ENCODE results near the gene CLTCL1. TPM values are rescaled to one million over a fixed set of nuclear protein-coding genes. Genes with fewer than 3 reads are reported as not detected.

Gene CLTCL1
- total and polyA plus RNA-seq, 11 donors: 4.6 to 20.9 (median 10.2) TPM

DNA sequence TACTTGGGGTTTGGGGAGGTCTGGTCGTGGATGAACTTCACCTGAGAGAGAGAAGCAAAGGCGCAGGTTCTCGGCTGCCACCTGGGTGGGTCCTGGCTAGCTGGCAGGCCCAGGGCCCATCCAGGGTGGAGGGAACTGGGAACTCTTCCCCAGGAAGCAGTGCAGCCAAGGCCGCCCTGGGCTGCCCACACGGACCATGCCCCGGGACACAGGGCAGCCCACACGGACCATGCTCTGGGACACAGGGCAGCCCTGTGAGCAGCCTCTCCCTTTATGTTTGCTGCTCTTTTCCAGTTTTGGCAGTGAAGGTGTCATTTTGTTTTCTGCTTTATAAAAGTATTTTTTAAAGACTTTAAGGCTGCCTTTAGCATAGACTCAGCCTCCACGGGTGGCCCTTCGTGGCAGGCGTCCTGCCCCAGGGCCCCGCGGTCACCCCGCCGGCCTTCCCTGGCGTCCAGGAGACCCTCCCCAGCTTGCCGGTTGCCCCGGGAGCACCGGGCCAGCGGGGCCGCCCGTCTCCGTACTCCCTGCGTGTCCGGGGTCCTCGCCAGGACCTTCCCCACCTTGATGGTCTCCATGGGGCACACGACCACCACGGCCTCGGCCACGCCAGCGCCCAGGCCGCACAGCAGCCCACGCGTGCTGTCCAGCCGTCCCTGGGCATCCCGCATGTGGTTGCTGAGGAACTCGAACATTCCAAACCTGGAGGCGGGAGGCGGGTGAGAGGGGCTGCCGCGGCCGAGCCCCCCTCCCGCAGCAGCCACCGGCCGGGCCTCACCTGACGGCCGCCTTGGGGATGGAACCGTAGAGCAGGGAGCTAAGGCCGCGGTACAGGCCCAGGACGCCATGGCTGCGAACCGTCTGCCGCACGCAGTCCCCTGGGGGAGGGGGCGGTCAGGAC lies 114.1 kb downstream of the CLTCL1 start:
- intact Hi-C loops (cut with DNase I): loop anchor here in 3 of 10 donors (5.0 kb wide), 4 partner anchors 35 to 300 kb away; partner anchors contain the start of genes CDC45 (in 2 of the 3), UFD1 (in 2 of the 3), ESS2 (in 1 of the 3) and HIRA (in 1 of the 3)
- 37 to 57% (median 39%) methylated on average over 37 to 55 of the region's 55 CpGs for WGBS, 4 donors
- Histone ChIP-seq H3K4me1 (peaks cover 14 to 61% (median 45%) of the 10 kb centered on the region in 12 donors), H3K36me3 (no peaks in the 10 kb centered on the region), H3K27me3 (no peaks in the 10 kb centered on the region), H3K9me3 (no peaks in the 10 kb centered on the region), H3K27ac (peak overlapping the region; percentile 74 to 92 (median 86)), H3K4me3 (peak overlapping the region; percentile 77 to 99 (median 88))
- ATAC-seq: no peak
- DNase-seq: no peak
- TF ChIP-seq, protein P1, sequence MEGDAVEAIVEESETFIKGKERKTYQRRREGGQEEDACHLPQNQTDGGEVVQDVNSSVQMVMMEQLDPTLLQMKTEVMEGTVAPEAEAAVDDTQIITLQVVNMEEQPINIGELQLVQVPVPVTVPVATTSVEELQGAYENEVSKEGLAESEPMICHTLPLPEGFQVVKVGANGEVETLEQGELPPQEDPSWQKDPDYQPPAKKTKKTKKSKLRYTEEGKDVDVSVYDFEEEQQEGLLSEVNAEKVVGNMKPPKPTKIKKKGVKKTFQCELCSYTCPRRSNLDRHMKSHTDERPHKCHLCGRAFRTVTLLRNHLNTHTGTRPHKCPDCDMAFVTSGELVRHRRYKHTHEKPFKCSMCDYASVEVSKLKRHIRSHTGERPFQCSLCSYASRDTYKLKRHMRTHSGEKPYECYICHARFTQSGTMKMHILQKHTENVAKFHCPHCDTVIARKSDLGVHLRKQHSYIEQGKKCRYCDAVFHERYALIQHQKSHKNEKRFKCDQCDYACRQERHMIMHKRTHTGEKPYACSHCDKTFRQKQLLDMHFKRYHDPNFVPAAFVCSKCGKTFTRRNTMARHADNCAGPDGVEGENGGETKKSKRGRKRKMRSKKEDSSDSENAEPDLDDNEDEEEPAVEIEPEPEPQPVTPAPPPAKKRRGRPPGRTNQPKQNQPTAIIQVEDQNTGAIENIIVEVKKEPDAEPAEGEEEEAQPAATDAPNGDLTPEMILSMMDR (IDR thresholded peaks at IDR 0.05): no peak
- TF ChIP-seq POLR2A (IDR thresholded peaks at IDR 0.05): no peak

DNA sequence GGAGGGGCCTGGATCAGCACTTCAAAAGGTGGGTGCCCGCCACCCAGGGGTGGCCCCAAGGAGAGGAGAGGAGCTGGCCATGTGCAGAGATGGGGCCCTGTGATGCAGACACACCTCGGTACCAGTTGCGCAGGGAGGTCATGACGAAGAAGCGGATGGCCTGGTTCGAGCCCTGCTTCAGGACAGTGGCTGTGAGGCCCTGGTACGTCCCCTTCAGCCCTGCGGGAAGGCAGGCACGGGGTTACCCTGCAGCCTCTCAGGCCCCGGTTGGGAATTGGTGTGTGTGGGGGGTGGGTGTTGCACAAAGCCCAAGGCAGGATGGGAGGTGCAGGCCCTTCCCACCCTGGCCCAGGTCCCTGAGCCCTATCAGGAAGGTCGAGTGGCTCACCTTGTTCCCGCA lies 114.8 kb downstream of the CLTCL1 start:
- Histone ChIP-seq H3K27ac (peak overlapping the region in 2 of 12 donors; percentile 87 to 89), H3K27me3 (no peaks in the 10 kb centered on the region), H3K36me3 (no peaks in the 10 kb centered on the region), H3K9me3 (no peaks in the 10 kb centered on the region), H3K4me1 (peaks cover 16 to 68% (median 50%) of the 10 kb centered on the region in 12 donors), H3K4me3 (no peak overlapping the region)
- TF ChIP-seq, protein P1 (IDR thresholded peaks at IDR 0.05): no peak
- no peak for TF ChIP-seq POLR2A (IDR thresholded peaks at IDR 0.05)
- ATAC-seq: no peak
- no peak for DNase-seq
- WGBS, 4 donors: 83 to 92% (median 85%) methylated on average over 11 to 12 of the region's 12 CpGs
- intact Hi-C loops (cut with DNase I): loop anchor here in 3 of 10 donors (5.0 kb wide), 4 partner anchors 34 to 301 kb away; partner anchors contain the start of genes CDC45 (in 2 of the 3), UFD1 (in 2 of the 3), ESS2 (in 1 of the 3) and HIRA (in 1 of the 3)

DNA sequence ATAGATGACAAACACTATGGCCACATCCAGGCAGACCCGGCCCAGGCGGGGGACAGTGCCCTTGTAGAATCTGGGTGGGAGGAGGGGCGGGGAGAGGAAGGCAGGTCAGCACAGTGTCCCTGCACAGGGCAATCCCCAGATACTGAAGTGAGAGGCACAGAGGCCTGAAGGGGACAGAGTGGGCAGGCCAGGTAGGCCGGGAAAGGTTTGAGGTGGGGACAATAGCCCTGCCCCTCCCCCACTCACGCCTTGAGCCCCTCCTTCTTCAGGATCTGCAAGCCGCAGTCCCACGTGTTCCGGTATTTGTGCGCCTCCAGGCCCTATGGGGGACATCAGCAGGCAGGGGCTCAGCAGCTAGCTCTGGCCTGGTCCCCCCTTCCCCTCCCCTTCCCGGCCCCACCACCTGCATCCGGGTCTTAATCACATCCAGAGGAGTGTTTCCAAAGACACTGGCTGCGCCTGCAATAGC lies 115.3 kb downstream of the CLTCL1 start:
- DNase-seq (no peak), ATAC-seq (no peak)
- TF ChIP-seq, protein P1 (IDR thresholded peaks at IDR 0.05): no peak
- no peak for TF ChIP-seq POLR2A (IDR thresholded peaks at IDR 0.05)
- H3K9me3 ChIP-seq: no peaks in the 10 kb centered on the region
- H3K4me3 ChIP-seq: no peak overlapping the region
- 60 to 73% (median 66%) methylated on average over 12 of the region's 12 CpGs for WGBS, 4 donors
- no peaks in the 10 kb centered on the region for H3K27me3 ChIP-seq
- no peak overlapping the region for H3K27ac ChIP-seq
- intact Hi-C loops (cut with DNase I): loop anchor here in 3 of 10 donors (5.0 kb wide), 4 partner anchors 34 to 301 kb away; partner anchors contain the start of genes CDC45 (in 2 of the 3), UFD1 (in 2 of the 3), ESS2 (in 1 of the 3) and HIRA (in 1 of the 3)
- peaks cover 16 to 70% (median 50%) of the 10 kb centered on the region in 12 donors for H3K4me1 ChIP-seq
- H3K36me3 ChIP-seq: no peaks in the 10 kb centered on the region

All from heart left ventricle (tissue), 16 donors.